HCT116 (cell line): ENCODE results near the gene RAB4A. TPM values are rescaled to one million over a fixed set of nuclear protein-coding genes. Genes with fewer than 3 reads are reported as not detected.

Experiments used
- ATAC-seq: fragments of 200-7000 bp; cut with Tn5 transposase; 2 replicates; pipeline ENCODE4 v1.9.1; 2020; ENCODE audit warnings: mild to moderate bottlenecking, moderate library complexity
- BruUV-seq: library from RNA; stranded (reverse); fragments of 400-500 nt; replicated peaks from 2 replicates; lab custom pipeline; 2021; lab: Mats Ljungman, UMichigan
- CTCF ChIA-PET: fragments of 300-600 bp; sonication (Branson Sonifier 250); formaldehyde crosslinking; loops from one replicate; lab custom pipeline; 2021; ENCODE audit warnings: antibody characterized with exemption; lab: Charles Lee
- POLR2A ChIA-PET: fragments of 300-600, 350-600 bp; sonication (Branson Sonifier 250); formaldehyde crosslinking; loops from one replicate; lab custom pipeline; 2021; ENCODE audit warnings: antibody characterized with exemption; lab: Charles Lee
- RAD21 ChIA-PET, 2 experiments: fragments of 300-600 bp; sonication (Branson Sonifier 250); formaldehyde crosslinking; loops; one replicate each; lab custom pipeline; 2023; ENCODE audit warnings: low total read pairs in 2 of 2; ENCODE audit not compliant: uncharacterized antibody in 2 of 2, unreplicated experiment in 2 of 2, low non-redundant PET in 1 of 2; lab: Charles Lee
- DNase-seq: peaks from one replicate; pipeline ENCODE4 v3.0.0-alpha.2; 2010; ENCODE audit warnings: low read depth, low spot score
- H2AFZ ChIP-seq: fragments of 200-600 bp; shearing (Covaris generic), sonication (generic); 2 replicates; pipeline ENCODE4 v1.6.1; 2017; ENCODE audit warnings: low read depth, mixed run types, mixed read lengths, antibody characterized with exemption, low read length; ENCODE audit not compliant: poor library complexity, severe bottlenecking
- H3K27ac ChIP-seq: 2 replicates; pipeline ENCODE4 v1.5.1; 2012; ENCODE audit warnings: low read depth, low read length
- H3K27me3 ChIP-seq: fragments of 200-600 bp; sonication (generic); 2 replicates; pipeline ENCODE4 v1.6.1; 2016; ENCODE audit warnings: mixed run types, low read length, mixed read lengths; ENCODE audit not compliant: insufficient read depth
- H3K36me3 ChIP-seq, 2 experiments: fragments of 200-500 bp in 1 of 2; fragments of 200-600 bp in 1 of 2; sonication (Bioruptor generic) in 1 of 2; sonication (generic) in 1 of 2; 2 replicates each; pipeline versions ENCODE4 v1.5.1 to v1.6.1; 2014 to 2016; ENCODE audit warnings: low read length in 2 of 2, inconsistent platforms in 1 of 2, mixed read lengths in 1 of 2, mixed run types in 1 of 2; ENCODE audit not compliant: insufficient read depth in 2 of 2, control insufficient read depth in 1 of 2
- H3K4me1 ChIP-seq, 2 experiments: fragments of 200-600 bp in 1 of 2; sonication (generic) in 1 of 2; 2 replicates each; pipeline versions ENCODE4 v1.5.1 to v1.6.1; 2012 to 2017; ENCODE audit warnings: low read length in 2 of 2, inconsistent platforms in 1 of 2, mild to moderate bottlenecking in 1 of 2, mixed read lengths in 1 of 2, mixed run types in 1 of 2, moderate library complexity in 1 of 2; ENCODE audit not compliant: insufficient read depth in 2 of 2, control insufficient read depth in 1 of 2
- H3K4me2 ChIP-seq: fragments of 200-600 bp; sonication (generic); 2 replicates; pipeline ENCODE4 v1.6.1; 2017; ENCODE audit warnings: mixed run types, low read length, mixed read lengths
- H3K4me3 ChIP-seq, 2 experiments: fragments of 200-600 bp in 1 of 2; sonication (generic) in 1 of 2; replicated peaks in 1 of 2; 2 replicates each; pipeline ENCODE4 v1.5.1; 2011 to 2016; ENCODE audit warnings: low read length in 2 of 2, control low read depth in 1 of 2, low read depth in 1 of 2, mild to moderate bottlenecking in 1 of 2, mixed read lengths in 1 of 2, mixed run types in 1 of 2
- H3K79me2 ChIP-seq: fragments of 200-600 bp; sonication (generic); 2 replicates; pipeline ENCODE4 v1.6.1; 2017; ENCODE audit warnings: mild to moderate bottlenecking, mixed run types, low read length, moderate library complexity, mixed read lengths; ENCODE audit not compliant: insufficient read depth
- H3K9ac ChIP-seq: fragments of 200-600 bp; sonication (generic); 2 replicates; pipeline ENCODE4 v1.6.1; 2016; ENCODE audit warnings: low read length, mixed read lengths
- H3K9me2 ChIP-seq: fragments of 200-600 bp; sonication (generic), shearing (Covaris generic); 2 replicates; pipeline ENCODE4 v1.6.1; 2017; ENCODE audit warnings: mixed run types, mild to moderate bottlenecking, moderate library complexity; ENCODE audit not compliant: insufficient read depth
- H3K9me3 ChIP-seq, 2 experiments: fragments of 200-500 bp in 1 of 2; fragments of 200-600 bp in 1 of 2; sonication (Bioruptor generic) in 1 of 2; sonication (generic) in 1 of 2; 2 replicates each; pipeline ENCODE4 v1.6.1; 2014 to 2017; ENCODE audit warnings: low read length in 2 of 2, mixed read lengths in 2 of 2, inconsistent platforms in 1 of 2, low read depth in 1 of 2, mild to moderate bottlenecking in 1 of 2, mixed run types in 1 of 2, moderate library complexity in 1 of 2; ENCODE audit not compliant: control insufficient read depth in 1 of 2, insufficient read depth in 1 of 2
- H4K20me1 ChIP-seq: fragments of 200-600 bp; sonication (generic), shearing (Covaris generic); 2 replicates; pipeline ENCODE4 v1.6.1; 2017; ENCODE audit warnings: mixed run types, mild to moderate bottlenecking, moderate library complexity; ENCODE audit not compliant: insufficient read depth
- CBX3 ChIP-seq: IDR thresholded peaks from 2 replicates; pipeline ENCODE4 v1.6.1; 2012; ENCODE audit warnings: low read depth
- CEBPB ChIP-seq: IDR thresholded peaks from 2 replicates; pipeline ENCODE4 v1.6.1; 2012; ENCODE audit warnings: low read depth
- EGR1 ChIP-seq: IDR thresholded peaks from 2 replicates; pipeline ENCODE4 v1.6.1; 2012; ENCODE audit warnings: low read depth
- ELF1 ChIP-seq: IDR thresholded peaks from 2 replicates; pipeline ENCODE4 v1.6.1; 2012; ENCODE audit warnings: low read depth, borderline replicate concordance
- EZH2 ChIP-seq: fragments of 200-600 bp; sonication (generic); IDR thresholded peaks from 2 replicates; pipeline ENCODE4 v1.6.1; 2017; ENCODE audit warnings: antibody characterized with exemption, mixed run types
- EZH2phosphoT487 ChIP-seq: fragments of 200-600 bp; IDR thresholded peaks from 2 replicates; pipeline ENCODE4 v1.6.1; 2018; ENCODE audit warnings: antibody characterized with exemption, borderline replicate concordance
- FOSL1 ChIP-seq: IDR thresholded peaks from 2 replicates; pipeline ENCODE4 v1.6.1; 2012; ENCODE audit warnings: low read depth
- JUND ChIP-seq: IDR thresholded peaks from 2 replicates; pipeline ENCODE4 v1.6.1; 2012
- POLR2A ChIP-seq: IDR thresholded peaks from 2 replicates; pipeline ENCODE4 v1.7.0; 2011; ENCODE audit warnings: borderline replicate concordance; ENCODE audit not compliant: insufficient read depth, insufficient read length; ENCODE audit errors: extremely low read depth
- RAD21 ChIP-seq: IDR thresholded peaks from 2 replicates; pipeline ENCODE4 v1.6.1; 2012; ENCODE audit warnings: low read depth, mild to moderate bottlenecking
- SP1 ChIP-seq: IDR thresholded peaks from 2 replicates; pipeline ENCODE4 v1.6.1; 2012; ENCODE audit warnings: low read depth
- SRF ChIP-seq: IDR thresholded peaks from 2 replicates; pipeline ENCODE4 v1.6.1; 2012; ENCODE audit warnings: low read depth
- TCF7L2 ChIP-seq: IDR thresholded peaks from 2 replicates; pipeline ENCODE4 v1.7.0; 2011; ENCODE audit warnings: borderline replicate concordance, inconsistent platforms; ENCODE audit not compliant: insufficient read depth, insufficient read length; ENCODE audit errors: extremely low read depth
- ZFX ChIP-seq: fragments of 450-650 bp; IDR thresholded peaks from 2 replicates; pipeline ENCODE4 v1.6.1; 2017
- ZNF274 ChIP-seq: fragments of 200-500 bp; sonication (Bioruptor generic); IDR thresholded peaks from 2 replicates; pipeline ENCODE4 v1.6.1; 2014; ENCODE audit warnings: mild to moderate bottlenecking, low read depth, low read length, inconsistent platforms
- intact Hi-C: fragments of 100-400 bp; cut with micrococcal nuclease; formaldehyde crosslinking; loops from 2 replicates; pipeline ENCODE4 v1.10.0; 2022
- total RNA-seq: library from RNA; stranded (reverse); gene quantifications from one replicate; pipeline ENCODE4 v1.2.1, GENCODE V29; 2021; ENCODE audit not compliant: unreplicated experiment
- TF ChIP-seq, protein P1 (sequence below), 3 experiments: fragments of 200-600 bp in 1 of 3; sonication (generic) in 1 of 3; IDR thresholded peaks in 2 of 3; conservative IDR thresholded peaks in 1 of 3; 2 replicates each; pipeline ENCODE4 v1.5.1; 2012 to 2017; ENCODE audit warnings: low read depth in 2 of 3, low read length in 2 of 3, antibody characterized with exemption in 1 of 3, borderline replicate concordance in 1 of 3, control low read depth in 1 of 3, mild to moderate bottlenecking in 1 of 3, mixed read lengths in 1 of 3, mixed run types in 1 of 3, moderate library complexity in 1 of 3; ENCODE audit not compliant: insufficient read depth in 1 of 3
- TF ChIP-seq, protein P2 (sequence below): IDR thresholded peaks from 2 replicates; pipeline ENCODE4 v1.6.1; 2012
- TF ChIP-seq, protein P3 (sequence below): IDR thresholded peaks from 2 replicates; pipeline ENCODE4 v1.6.1; 2011; ENCODE audit warnings: mild to moderate bottlenecking, low read length, moderate library complexity; ENCODE audit not compliant: insufficient replicate concordance; ENCODE audit errors: extremely low read depth
- TF ChIP-seq, protein P4 (sequence below): IDR thresholded peaks from 2 replicates; pipeline ENCODE4 v1.6.1; 2012

Gene RAB4A
- total RNA-seq, 1 experiment from 2014 or later: 101 TPM

DNA sequence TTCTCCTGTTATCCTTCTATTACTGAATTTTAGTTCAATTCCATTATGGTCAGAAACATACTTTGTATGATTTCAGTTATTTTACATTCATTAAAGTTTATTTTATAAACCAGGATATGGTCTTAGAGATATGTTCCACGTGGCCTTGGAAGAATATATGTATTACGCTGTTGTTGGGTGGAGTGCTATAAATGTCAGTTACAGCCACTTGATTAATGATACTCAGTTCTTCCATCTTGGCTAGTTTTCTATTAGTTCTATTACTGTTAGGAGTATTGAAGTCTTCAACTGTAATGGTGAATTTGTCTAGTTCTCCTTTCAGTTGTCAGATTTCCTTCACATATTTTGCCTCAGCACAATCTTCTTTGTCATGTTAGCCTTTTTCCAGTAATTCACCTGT lies 45.3 kb downstream of the RAB4A start (continued):
- TF ChIP-seq, protein P1, sequence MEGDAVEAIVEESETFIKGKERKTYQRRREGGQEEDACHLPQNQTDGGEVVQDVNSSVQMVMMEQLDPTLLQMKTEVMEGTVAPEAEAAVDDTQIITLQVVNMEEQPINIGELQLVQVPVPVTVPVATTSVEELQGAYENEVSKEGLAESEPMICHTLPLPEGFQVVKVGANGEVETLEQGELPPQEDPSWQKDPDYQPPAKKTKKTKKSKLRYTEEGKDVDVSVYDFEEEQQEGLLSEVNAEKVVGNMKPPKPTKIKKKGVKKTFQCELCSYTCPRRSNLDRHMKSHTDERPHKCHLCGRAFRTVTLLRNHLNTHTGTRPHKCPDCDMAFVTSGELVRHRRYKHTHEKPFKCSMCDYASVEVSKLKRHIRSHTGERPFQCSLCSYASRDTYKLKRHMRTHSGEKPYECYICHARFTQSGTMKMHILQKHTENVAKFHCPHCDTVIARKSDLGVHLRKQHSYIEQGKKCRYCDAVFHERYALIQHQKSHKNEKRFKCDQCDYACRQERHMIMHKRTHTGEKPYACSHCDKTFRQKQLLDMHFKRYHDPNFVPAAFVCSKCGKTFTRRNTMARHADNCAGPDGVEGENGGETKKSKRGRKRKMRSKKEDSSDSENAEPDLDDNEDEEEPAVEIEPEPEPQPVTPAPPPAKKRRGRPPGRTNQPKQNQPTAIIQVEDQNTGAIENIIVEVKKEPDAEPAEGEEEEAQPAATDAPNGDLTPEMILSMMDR (IDR thresholded peaks at IDR 0.05 in 2 of 3, conservative IDR thresholded peaks at IDR 0.05 in 1 of 3; ENCODE audit: borderline replicate concordance in 1 of 3, insufficient read depth in 1 of 3, low read depth in 2 of 3, low read length in 2 of 3): no peak
- TF ChIP-seq FOSL1 (no peak), EGR1 (no peak), CEBPB (no peak), ZNF274 (no peak), EZH2 (no peak), POLR2A (no peak)
- TF ChIP-seq, protein P2, sequence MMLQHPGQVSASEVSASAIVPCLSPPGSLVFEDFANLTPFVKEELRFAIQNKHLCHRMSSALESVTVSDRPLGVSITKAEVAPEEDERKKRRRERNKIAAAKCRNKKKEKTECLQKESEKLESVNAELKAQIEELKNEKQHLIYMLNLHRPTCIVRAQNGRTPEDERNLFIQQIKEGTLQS: no peak
- TF ChIP-seq, all 23 proteins: peak for 0

DNA sequence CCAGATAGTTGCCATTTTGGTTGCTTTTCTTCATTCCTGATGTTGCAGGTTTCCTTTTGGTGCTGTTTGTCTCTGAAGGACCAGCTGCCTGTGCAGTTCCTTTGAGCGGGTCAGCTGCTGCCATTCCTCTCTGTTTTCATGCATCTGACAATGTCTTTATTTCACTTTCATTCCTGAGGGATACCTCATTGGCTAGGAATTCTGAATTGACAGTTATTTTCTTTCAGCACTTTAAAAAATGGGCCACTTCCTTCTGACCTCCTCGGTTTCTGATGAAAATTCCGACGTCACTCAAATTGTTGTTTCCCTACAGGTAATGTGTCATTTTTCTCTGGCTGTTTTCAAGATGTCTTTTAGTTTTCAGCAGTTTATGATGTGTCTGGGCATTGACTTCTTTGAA lies 47.1 kb downstream of the RAB4A start:
- Histone ChIP-seq H3K4me3 (no peak overlapping the region), H3K4me1 (no peaks in the 10 kb centered on the region), H3K79me2 (no peaks in the 10 kb centered on the region), H2AFZ (no peak overlapping the region), H3K27me3 (no peaks in the 10 kb centered on the region), H3K9ac (no peak overlapping the region), H3K4me2 (no peak overlapping the region), H3K27ac (no peak overlapping the region), H3K36me3 (peaks cover 2 to 3% of the 10 kb centered on the region in 2 experiments; a peak in 2 of 4 replicates), H3K9me3 (no peaks in the 10 kb centered on the region), H4K20me1 (no peaks in the 10 kb centered on the region), H3K9me2 (no peaks in the 10 kb centered on the region)
- RAD21 ChIA-PET: no interaction called here
- BruUV-seq: no TSS peak
- no peak for DNase-seq
- intact Hi-C loops: no loop called here
- TF ChIP-seq FOSL1: no peak
- no peak for TF ChIP-seq ZNF274
- TF ChIP-seq CBX3: no peak
- TF ChIP-seq SP1: no peak
- no peak for TF ChIP-seq JUND
- TF ChIP-seq TCF7L2: no peak
- TF ChIP-seq ZFX: no peak
- TF ChIP-seq, protein P3, sequence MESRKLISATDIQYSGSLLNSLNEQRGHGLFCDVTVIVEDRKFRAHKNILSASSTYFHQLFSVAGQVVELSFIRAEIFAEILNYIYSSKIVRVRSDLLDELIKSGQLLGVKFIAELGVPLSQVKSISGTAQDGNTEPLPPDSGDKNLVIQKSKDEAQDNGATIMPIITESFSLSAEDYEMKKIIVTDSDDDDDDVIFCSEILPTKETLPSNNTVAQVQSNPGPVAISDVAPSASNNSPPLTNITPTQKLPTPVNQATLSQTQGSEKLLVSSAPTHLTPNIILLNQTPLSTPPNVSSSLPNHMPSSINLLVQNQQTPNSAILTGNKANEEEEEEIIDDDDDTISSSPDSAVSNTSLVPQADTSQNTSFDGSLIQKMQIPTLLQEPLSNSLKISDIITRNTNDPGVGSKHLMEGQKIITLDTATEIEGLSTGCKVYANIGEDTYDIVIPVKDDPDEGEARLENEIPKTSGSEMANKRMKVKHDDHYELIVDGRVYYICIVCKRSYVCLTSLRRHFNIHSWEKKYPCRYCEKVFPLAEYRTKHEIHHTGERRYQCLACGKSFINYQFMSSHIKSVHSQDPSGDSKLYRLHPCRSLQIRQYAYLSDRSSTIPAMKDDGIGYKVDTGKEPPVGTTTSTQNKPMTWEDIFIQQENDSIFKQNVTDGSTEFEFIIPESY: no peak
- no peak for TF ChIP-seq CEBPB
- TF ChIP-seq, protein P1 (IDR thresholded peaks at IDR 0.05 in 2 of 3, conservative IDR thresholded peaks at IDR 0.05 in 1 of 3; ENCODE audit: borderline replicate concordance in 1 of 3, insufficient read depth in 1 of 3, low read depth in 2 of 3, low read length in 2 of 3): no peak
- TF ChIP-seq, protein P4, sequence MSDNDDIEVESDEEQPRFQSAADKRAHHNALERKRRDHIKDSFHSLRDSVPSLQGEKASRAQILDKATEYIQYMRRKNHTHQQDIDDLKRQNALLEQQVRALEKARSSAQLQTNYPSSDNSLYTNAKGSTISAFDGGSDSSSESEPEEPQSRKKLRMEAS: no peak
- TF ChIP-seq, protein P2: no peak
- no peak for TF ChIP-seq RAD21
- TF ChIP-seq EZH2phosphoT487: no peak
- no peak for TF ChIP-seq SRF
- TF ChIP-seq POLR2A: no peak
- no peak for TF ChIP-seq ELF1
- ATAC-seq: no peak
- CTCF ChIA-PET: no interaction called here
- POLR2A ChIA-PET: no interaction called here
